HCT116 (cell line): ENCODE results near the gene SSR2. TPM values are rescaled to one million over a fixed set of nuclear protein-coding genes. Genes with fewer than 3 reads are reported as not detected.

Experiments used
- ATAC-seq: fragments of 200-7000 bp; cut with Tn5 transposase; 2 replicates; pipeline ENCODE4 v1.9.1; 2020; ENCODE audit warnings: mild to moderate bottlenecking, moderate library complexity
- BruUV-seq: library from RNA; stranded (reverse); fragments of 400-500 nt; replicated peaks from 2 replicates; lab custom pipeline; 2021; lab: Mats Ljungman, UMichigan
- CTCF ChIA-PET: fragments of 300-600 bp; sonication (Branson Sonifier 250); formaldehyde crosslinking; loops from one replicate; lab custom pipeline; 2021; ENCODE audit warnings: antibody characterized with exemption; lab: Charles Lee
- POLR2A ChIA-PET: fragments of 300-600, 350-600 bp; sonication (Branson Sonifier 250); formaldehyde crosslinking; loops from one replicate; lab custom pipeline; 2021; ENCODE audit warnings: antibody characterized with exemption; lab: Charles Lee
- RAD21 ChIA-PET, 2 experiments: fragments of 300-600 bp; sonication (Branson Sonifier 250); formaldehyde crosslinking; loops; one replicate each; lab custom pipeline; 2023; ENCODE audit warnings: low total read pairs in 2 of 2; ENCODE audit not compliant: uncharacterized antibody in 2 of 2, unreplicated experiment in 2 of 2, low non-redundant PET in 1 of 2; lab: Charles Lee
- DNase-seq: peaks from one replicate; pipeline ENCODE4 v3.0.0-alpha.2; 2010; ENCODE audit warnings: low read depth, low spot score
- H2AFZ ChIP-seq: fragments of 200-600 bp; shearing (Covaris generic), sonication (generic); 2 replicates; pipeline ENCODE4 v1.6.1; 2017; ENCODE audit warnings: low read depth, mixed run types, mixed read lengths, antibody characterized with exemption, low read length; ENCODE audit not compliant: poor library complexity, severe bottlenecking
- H3K27ac ChIP-seq: 2 replicates; pipeline ENCODE4 v1.5.1; 2012; ENCODE audit warnings: low read depth, low read length
- H3K27me3 ChIP-seq: fragments of 200-600 bp; sonication (generic); 2 replicates; pipeline ENCODE4 v1.6.1; 2016; ENCODE audit warnings: mixed run types, low read length, mixed read lengths; ENCODE audit not compliant: insufficient read depth
- H3K36me3 ChIP-seq, 2 experiments: fragments of 200-500 bp in 1 of 2; fragments of 200-600 bp in 1 of 2; sonication (Bioruptor generic) in 1 of 2; sonication (generic) in 1 of 2; 2 replicates each; pipeline versions ENCODE4 v1.5.1 to v1.6.1; 2014 to 2016; ENCODE audit warnings: low read length in 2 of 2, inconsistent platforms in 1 of 2, mixed read lengths in 1 of 2, mixed run types in 1 of 2; ENCODE audit not compliant: insufficient read depth in 2 of 2, control insufficient read depth in 1 of 2
- H3K4me1 ChIP-seq, 2 experiments: fragments of 200-600 bp in 1 of 2; sonication (generic) in 1 of 2; 2 replicates each; pipeline versions ENCODE4 v1.5.1 to v1.6.1; 2012 to 2017; ENCODE audit warnings: low read length in 2 of 2, inconsistent platforms in 1 of 2, mild to moderate bottlenecking in 1 of 2, mixed read lengths in 1 of 2, mixed run types in 1 of 2, moderate library complexity in 1 of 2; ENCODE audit not compliant: insufficient read depth in 2 of 2, control insufficient read depth in 1 of 2
- H3K4me2 ChIP-seq: fragments of 200-600 bp; sonication (generic); 2 replicates; pipeline ENCODE4 v1.6.1; 2017; ENCODE audit warnings: mixed run types, low read length, mixed read lengths
- H3K4me3 ChIP-seq, 2 experiments: fragments of 200-600 bp in 1 of 2; sonication (generic) in 1 of 2; replicated peaks in 1 of 2; 2 replicates each; pipeline ENCODE4 v1.5.1; 2011 to 2016; ENCODE audit warnings: low read length in 2 of 2, control low read depth in 1 of 2, low read depth in 1 of 2, mild to moderate bottlenecking in 1 of 2, mixed read lengths in 1 of 2, mixed run types in 1 of 2
- H3K79me2 ChIP-seq: fragments of 200-600 bp; sonication (generic); 2 replicates; pipeline ENCODE4 v1.6.1; 2017; ENCODE audit warnings: mild to moderate bottlenecking, mixed run types, low read length, moderate library complexity, mixed read lengths; ENCODE audit not compliant: insufficient read depth
- H3K9ac ChIP-seq: fragments of 200-600 bp; sonication (generic); 2 replicates; pipeline ENCODE4 v1.6.1; 2016; ENCODE audit warnings: low read length, mixed read lengths
- H3K9me2 ChIP-seq: fragments of 200-600 bp; sonication (generic), shearing (Covaris generic); 2 replicates; pipeline ENCODE4 v1.6.1; 2017; ENCODE audit warnings: mixed run types, mild to moderate bottlenecking, moderate library complexity; ENCODE audit not compliant: insufficient read depth
- H3K9me3 ChIP-seq, 2 experiments: fragments of 200-500 bp in 1 of 2; fragments of 200-600 bp in 1 of 2; sonication (Bioruptor generic) in 1 of 2; sonication (generic) in 1 of 2; 2 replicates each; pipeline ENCODE4 v1.6.1; 2014 to 2017; ENCODE audit warnings: low read length in 2 of 2, mixed read lengths in 2 of 2, inconsistent platforms in 1 of 2, low read depth in 1 of 2, mild to moderate bottlenecking in 1 of 2, mixed run types in 1 of 2, moderate library complexity in 1 of 2; ENCODE audit not compliant: control insufficient read depth in 1 of 2, insufficient read depth in 1 of 2
- H4K20me1 ChIP-seq: fragments of 200-600 bp; sonication (generic), shearing (Covaris generic); 2 replicates; pipeline ENCODE4 v1.6.1; 2017; ENCODE audit warnings: mixed run types, mild to moderate bottlenecking, moderate library complexity; ENCODE audit not compliant: insufficient read depth
- CEBPB ChIP-seq: IDR thresholded peaks from 2 replicates; pipeline ENCODE4 v1.6.1; 2012; ENCODE audit warnings: low read depth
- ELF1 ChIP-seq: IDR thresholded peaks from 2 replicates; pipeline ENCODE4 v1.6.1; 2012; ENCODE audit warnings: low read depth, borderline replicate concordance
- FOSL1 ChIP-seq: IDR thresholded peaks from 2 replicates; pipeline ENCODE4 v1.6.1; 2012; ENCODE audit warnings: low read depth
- POLR2A ChIP-seq: IDR thresholded peaks from 2 replicates; pipeline ENCODE4 v1.7.0; 2011; ENCODE audit warnings: borderline replicate concordance; ENCODE audit not compliant: insufficient read depth, insufficient read length; ENCODE audit errors: extremely low read depth
- RAD21 ChIP-seq: IDR thresholded peaks from 2 replicates; pipeline ENCODE4 v1.6.1; 2012; ENCODE audit warnings: low read depth, mild to moderate bottlenecking
- SP1 ChIP-seq: IDR thresholded peaks from 2 replicates; pipeline ENCODE4 v1.6.1; 2012; ENCODE audit warnings: low read depth
- SRF ChIP-seq: IDR thresholded peaks from 2 replicates; pipeline ENCODE4 v1.6.1; 2012; ENCODE audit warnings: low read depth
- TCF7L2 ChIP-seq: IDR thresholded peaks from 2 replicates; pipeline ENCODE4 v1.7.0; 2011; ENCODE audit warnings: borderline replicate concordance, inconsistent platforms; ENCODE audit not compliant: insufficient read depth, insufficient read length; ENCODE audit errors: extremely low read depth
- YY1 ChIP-seq: IDR thresholded peaks from 2 replicates; pipeline ENCODE4 v1.6.1; 2011; ENCODE audit warnings: low read length, low read depth, moderate library complexity, mild to moderate bottlenecking; ENCODE audit not compliant: insufficient replicate concordance; ENCODE audit errors: extremely low read depth
- ZFX ChIP-seq: fragments of 450-650 bp; IDR thresholded peaks from 2 replicates; pipeline ENCODE4 v1.6.1; 2017
- intact Hi-C: fragments of 100-400 bp; cut with micrococcal nuclease; formaldehyde crosslinking; loops from 2 replicates; pipeline ENCODE4 v1.10.0; 2022
- total RNA-seq: library from RNA; stranded (reverse); gene quantifications from one replicate; pipeline ENCODE4 v1.2.1, GENCODE V29; 2021; ENCODE audit not compliant: unreplicated experiment
- TF ChIP-seq, protein P1 (sequence below): IDR thresholded peaks from 2 replicates; pipeline ENCODE4 v1.6.1; 2012; ENCODE audit warnings: low read depth
- TF ChIP-seq, protein P2 (sequence below), 3 experiments: fragments of 200-600 bp in 1 of 3; sonication (generic) in 1 of 3; IDR thresholded peaks in 2 of 3; conservative IDR thresholded peaks in 1 of 3; 2 replicates each; pipeline ENCODE4 v1.5.1; 2012 to 2017; ENCODE audit warnings: low read depth in 2 of 3, low read length in 2 of 3, antibody characterized with exemption in 1 of 3, borderline replicate concordance in 1 of 3, control low read depth in 1 of 3, mild to moderate bottlenecking in 1 of 3, mixed read lengths in 1 of 3, mixed run types in 1 of 3, moderate library complexity in 1 of 3; ENCODE audit not compliant: insufficient read depth in 1 of 3

The SSR2 gene
- total RNA-seq, 1 experiment from 2014 or later, result 153 TPM

DNA sequence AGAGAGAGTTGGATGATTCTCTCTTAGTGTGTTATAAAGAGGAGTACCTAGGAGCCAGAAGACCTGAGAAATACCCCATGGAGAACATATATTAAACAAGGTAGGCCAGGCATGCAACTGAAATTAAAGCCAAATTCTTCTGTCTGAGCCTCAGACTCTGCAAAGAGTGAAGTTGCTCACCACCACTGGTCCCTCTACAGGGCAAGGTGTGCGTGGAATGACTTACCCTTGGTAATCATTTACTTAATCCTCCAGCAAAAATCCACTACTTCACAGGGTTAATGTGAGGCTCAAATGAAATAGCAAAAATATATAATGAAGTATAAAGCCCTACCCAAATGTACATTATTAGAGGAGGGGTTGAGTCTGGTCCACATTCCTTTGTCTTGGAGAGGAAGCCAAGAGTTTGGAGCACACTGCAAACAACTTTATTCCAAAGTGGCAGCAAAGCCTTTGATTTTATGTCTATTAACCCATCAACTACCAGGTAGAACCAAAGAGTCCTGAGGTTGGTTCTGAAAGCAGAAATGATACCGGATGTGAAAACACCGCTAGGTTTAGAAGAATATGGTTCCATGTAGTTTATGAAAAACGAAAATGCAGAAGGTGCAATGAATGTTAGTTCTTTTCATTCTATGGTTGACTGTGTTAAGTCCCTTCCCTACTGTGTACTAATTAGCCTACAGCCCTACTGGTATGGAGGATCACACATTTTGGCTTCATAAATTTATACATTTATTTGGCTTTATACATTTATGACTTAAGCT lies 8.5 kb downstream of the SSR2 start (continued):
- no peak for TF ChIP-seq FOSL1
- no peak for TF ChIP-seq POLR2A

DNA sequence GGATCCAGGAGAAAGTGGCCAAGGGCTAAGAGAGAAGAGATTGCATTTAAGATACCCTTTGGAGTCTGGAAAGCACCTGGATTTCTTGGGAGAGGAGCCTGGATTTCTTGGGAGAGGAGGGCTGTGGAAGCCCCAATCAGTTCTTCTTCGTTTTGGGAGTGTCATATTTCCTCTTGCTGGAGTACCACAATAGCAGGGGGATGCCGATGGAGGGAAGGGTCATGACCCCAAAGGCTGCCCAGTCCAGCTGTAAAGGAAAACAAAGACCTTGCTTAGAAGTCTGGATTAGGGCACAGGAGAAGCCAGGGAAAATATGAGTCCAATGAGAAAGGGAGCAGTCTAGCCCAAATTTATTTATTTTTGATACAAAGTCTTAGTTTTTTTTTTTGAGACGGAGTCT lies 11.3 kb downstream of the SSR2 start:
- Histone ChIP-seq H3K4me1 (peaks cover 2 to 21% of the 10 kb centered on the region in 2 experiments; a peak in 3 of 4 replicates), H3K9me3 (no peaks in the 10 kb centered on the region), H3K9ac (no peak overlapping the region), H3K4me2 (no peak overlapping the region), H3K27me3 (no peaks in the 10 kb centered on the region), H3K79me2 (no peaks in the 10 kb centered on the region), H2AFZ (no peak overlapping the region), H4K20me1 (no peaks in the 10 kb centered on the region), H3K27ac (no peak overlapping the region), H3K4me3 (no peak overlapping the region), H3K9me2 (no peaks in the 10 kb centered on the region), H3K36me3 (peaks cover 32 to 37% of the 10 kb centered on the region in 2 experiments; a peak in 3 of 4 replicates)
- CTCF ChIA-PET, result interaction anchor here (1.6 to 2.8 kb wide), 2 partner anchors 16 to 57 kb away, joined by 8 to 14 read pairs; no protein-coding TSS in a partner anchor
- no TSS peak for BruUV-seq
- POLR2A ChIA-PET, result no interaction called here
- intact Hi-C loops, result loop anchor here (10.0 kb wide), 1 partner anchor 55 kb away; the partner anchor contains the start of gene RAB25
- ATAC-seq, result no peak
- TF ChIP-seq YY1 (no peak), RAD21 (no peak), ELF1 (no peak), CEBPB (no peak), SP1 (no peak), SRF (no peak), TCF7L2 (no peak), POLR2A (no peak), ZFX (no peak)
- TF ChIP-seq, protein P1, sequence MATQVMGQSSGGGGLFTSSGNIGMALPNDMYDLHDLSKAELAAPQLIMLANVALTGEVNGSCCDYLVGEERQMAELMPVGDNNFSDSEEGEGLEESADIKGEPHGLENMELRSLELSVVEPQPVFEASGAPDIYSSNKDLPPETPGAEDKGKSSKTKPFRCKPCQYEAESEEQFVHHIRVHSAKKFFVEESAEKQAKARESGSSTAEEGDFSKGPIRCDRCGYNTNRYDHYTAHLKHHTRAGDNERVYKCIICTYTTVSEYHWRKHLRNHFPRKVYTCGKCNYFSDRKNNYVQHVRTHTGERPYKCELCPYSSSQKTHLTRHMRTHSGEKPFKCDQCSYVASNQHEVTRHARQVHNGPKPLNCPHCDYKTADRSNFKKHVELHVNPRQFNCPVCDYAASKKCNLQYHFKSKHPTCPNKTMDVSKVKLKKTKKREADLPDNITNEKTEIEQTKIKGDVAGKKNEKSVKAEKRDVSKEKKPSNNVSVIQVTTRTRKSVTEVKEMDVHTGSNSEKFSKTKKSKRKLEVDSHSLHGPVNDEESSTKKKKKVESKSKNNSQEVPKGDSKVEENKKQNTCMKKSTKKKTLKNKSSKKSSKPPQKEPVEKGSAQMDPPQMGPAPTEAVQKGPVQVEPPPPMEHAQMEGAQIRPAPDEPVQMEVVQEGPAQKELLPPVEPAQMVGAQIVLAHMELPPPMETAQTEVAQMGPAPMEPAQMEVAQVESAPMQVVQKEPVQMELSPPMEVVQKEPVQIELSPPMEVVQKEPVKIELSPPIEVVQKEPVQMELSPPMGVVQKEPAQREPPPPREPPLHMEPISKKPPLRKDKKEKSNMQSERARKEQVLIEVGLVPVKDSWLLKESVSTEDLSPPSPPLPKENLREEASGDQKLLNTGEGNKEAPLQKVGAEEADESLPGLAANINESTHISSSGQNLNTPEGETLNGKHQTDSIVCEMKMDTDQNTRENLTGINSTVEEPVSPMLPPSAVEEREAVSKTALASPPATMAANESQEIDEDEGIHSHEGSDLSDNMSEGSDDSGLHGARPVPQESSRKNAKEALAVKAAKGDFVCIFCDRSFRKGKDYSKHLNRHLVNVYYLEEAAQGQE, result no peak
- TF ChIP-seq, protein P2, sequence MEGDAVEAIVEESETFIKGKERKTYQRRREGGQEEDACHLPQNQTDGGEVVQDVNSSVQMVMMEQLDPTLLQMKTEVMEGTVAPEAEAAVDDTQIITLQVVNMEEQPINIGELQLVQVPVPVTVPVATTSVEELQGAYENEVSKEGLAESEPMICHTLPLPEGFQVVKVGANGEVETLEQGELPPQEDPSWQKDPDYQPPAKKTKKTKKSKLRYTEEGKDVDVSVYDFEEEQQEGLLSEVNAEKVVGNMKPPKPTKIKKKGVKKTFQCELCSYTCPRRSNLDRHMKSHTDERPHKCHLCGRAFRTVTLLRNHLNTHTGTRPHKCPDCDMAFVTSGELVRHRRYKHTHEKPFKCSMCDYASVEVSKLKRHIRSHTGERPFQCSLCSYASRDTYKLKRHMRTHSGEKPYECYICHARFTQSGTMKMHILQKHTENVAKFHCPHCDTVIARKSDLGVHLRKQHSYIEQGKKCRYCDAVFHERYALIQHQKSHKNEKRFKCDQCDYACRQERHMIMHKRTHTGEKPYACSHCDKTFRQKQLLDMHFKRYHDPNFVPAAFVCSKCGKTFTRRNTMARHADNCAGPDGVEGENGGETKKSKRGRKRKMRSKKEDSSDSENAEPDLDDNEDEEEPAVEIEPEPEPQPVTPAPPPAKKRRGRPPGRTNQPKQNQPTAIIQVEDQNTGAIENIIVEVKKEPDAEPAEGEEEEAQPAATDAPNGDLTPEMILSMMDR (IDR thresholded peaks at IDR 0.05 in 2 of 3, conservative IDR thresholded peaks at IDR 0.05 in 1 of 3; ENCODE audit: borderline replicate concordance in 1 of 3, insufficient read depth in 1 of 3, low read depth in 2 of 3, low read length in 2 of 3), result no peak
- no peak for DNase-seq
- RAD21 ChIA-PET, result no interaction called here
